Loucy (cell line): ENCODE measurements around the gene RPS24.

ENCODE experiments used
- EZH2phosphoT487 ChIP-seq: fragments of 200-600 bp; IDR thresholded peaks from 2 replicates; pipeline ENCODE4 v1.6.1; 2018; ENCODE audit warnings: antibody characterized with exemption, mild to moderate bottlenecking, moderate library complexity, borderline replicate concordance
- TF ChIP-seq, protein P1 (sequence below): fragments of 200-600 bp; sonication (generic); conservative IDR thresholded peaks from 2 replicates; pipeline ENCODE4 v1.5.1; 2014; ENCODE audit warnings: mild to moderate bottlenecking, antibody characterized with exemption, low read length

DNA sequence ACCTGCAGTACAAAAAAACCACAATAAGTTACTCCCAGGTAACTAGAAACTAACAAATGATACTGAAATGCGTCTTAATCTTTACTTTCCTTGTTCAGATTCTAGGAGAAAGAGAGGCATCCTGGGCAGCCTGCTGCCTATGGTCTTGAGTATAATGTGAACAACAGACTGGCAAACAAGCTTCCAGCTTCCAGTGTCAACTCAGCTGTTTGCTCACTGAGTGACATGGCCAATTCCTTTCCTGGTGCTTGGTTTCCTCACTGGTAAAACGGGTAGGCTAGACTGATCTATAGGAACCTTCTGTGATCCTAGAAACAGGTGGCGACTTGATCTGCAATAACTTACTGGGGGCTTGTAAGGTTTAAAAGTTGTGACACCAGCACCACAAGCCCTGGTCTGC, 14.4 kb upstream of the RPS24 start:
- TF ChIP-seq, protein P1, sequence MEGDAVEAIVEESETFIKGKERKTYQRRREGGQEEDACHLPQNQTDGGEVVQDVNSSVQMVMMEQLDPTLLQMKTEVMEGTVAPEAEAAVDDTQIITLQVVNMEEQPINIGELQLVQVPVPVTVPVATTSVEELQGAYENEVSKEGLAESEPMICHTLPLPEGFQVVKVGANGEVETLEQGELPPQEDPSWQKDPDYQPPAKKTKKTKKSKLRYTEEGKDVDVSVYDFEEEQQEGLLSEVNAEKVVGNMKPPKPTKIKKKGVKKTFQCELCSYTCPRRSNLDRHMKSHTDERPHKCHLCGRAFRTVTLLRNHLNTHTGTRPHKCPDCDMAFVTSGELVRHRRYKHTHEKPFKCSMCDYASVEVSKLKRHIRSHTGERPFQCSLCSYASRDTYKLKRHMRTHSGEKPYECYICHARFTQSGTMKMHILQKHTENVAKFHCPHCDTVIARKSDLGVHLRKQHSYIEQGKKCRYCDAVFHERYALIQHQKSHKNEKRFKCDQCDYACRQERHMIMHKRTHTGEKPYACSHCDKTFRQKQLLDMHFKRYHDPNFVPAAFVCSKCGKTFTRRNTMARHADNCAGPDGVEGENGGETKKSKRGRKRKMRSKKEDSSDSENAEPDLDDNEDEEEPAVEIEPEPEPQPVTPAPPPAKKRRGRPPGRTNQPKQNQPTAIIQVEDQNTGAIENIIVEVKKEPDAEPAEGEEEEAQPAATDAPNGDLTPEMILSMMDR = no peak
- no peak for TF ChIP-seq EZH2phosphoT487
